ENCODE results near the gene DOCK4. TPM values are rescaled to one million over a fixed set of nuclear protein-coding genes. Genes with fewer than 3 reads are reported as not detected.
"Not testable (repeated sequence)": the region's sequence is repeated elsewhere in the genome, so short reads cannot be mapped to it uniquely, and the experiment has no call there.

DOCK4 gene, protein sequence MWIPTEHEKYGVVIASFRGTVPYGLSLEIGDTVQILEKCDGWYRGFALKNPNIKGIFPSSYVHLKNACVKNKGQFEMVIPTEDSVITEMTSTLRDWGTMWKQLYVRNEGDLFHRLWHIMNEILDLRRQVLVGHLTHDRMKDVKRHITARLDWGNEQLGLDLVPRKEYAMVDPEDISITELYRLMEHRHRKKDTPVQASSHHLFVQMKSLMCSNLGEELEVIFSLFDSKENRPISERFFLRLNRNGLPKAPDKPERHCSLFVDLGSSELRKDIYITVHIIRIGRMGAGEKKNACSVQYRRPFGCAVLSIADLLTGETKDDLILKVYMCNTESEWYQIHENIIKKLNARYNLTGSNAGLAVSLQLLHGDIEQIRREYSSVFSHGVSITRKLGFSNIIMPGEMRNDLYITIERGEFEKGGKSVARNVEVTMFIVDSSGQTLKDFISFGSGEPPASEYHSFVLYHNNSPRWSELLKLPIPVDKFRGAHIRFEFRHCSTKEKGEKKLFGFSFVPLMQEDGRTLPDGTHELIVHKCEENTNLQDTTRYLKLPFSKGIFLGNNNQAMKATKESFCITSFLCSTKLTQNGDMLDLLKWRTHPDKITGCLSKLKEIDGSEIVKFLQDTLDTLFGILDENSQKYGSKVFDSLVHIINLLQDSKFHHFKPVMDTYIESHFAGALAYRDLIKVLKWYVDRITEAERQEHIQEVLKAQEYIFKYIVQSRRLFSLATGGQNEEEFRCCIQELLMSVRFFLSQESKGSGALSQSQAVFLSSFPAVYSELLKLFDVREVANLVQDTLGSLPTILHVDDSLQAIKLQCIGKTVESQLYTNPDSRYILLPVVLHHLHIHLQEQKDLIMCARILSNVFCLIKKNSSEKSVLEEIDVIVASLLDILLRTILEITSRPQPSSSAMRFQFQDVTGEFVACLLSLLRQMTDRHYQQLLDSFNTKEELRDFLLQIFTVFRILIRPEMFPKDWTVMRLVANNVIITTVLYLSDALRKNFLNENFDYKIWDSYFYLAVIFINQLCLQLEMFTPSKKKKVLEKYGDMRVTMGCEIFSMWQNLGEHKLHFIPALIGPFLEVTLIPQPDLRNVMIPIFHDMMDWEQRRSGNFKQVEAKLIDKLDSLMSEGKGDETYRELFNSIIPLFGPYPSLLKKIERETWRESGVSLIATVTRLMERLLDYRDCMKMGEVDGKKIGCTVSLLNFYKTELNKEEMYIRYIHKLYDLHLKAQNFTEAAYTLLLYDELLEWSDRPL (N-terminal part only)
- total RNA-seq = 51.2 TPM

DNA sequence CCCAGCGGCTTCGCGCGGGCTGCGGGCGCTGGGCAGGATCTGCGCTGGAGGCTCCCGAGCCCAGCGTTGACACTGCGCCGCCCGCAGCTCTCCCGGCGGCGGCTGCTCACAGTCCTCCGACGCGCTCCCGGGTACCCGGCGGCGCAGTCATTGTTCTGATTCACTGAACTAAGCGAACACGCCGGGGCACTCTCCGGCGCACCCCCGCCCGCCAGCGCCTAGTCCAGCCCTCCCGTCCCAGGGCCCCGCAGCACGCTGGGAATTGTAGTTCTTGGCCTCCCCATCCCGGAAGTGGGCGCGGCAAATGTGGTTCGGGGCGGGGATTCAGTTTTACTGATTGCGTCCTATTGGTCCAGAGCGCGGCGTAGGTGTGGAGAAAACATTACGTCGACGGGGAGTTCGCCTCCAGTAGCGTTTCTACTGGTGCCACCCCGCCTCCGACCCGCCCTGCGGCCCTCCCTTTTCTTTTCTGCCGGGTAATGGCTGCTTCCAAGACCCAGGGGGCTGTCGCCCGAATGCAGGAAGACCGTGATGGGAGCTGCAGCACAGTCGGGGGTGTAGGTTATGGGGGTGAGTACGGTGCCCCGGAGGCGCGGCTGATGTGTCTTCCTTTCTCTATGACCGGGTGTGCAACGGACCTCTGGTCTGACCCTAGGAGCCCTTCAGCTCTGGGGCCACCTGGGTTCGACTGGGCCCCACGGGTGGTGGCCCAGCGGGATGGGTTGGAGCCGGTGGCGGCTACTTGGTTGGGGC is at the start of gene DOCK4, which contains the start of gene ZNF277:
DOCK4 (minus strand) TSS at position 162 of the 753 bp plus-strand sequence. CDS start 261 bp downstream, outside the sequence.
ZNF277 (plus strand) TSS at position 458 of the 753 bp plus-strand sequence; CDS start at position 480, 22 bp downstream.
- peak; percentile 98 for ATAC-seq
- intact Hi-C loops (cut with DNase I) = no loop called here
- peak; percentile 100 for DNase-seq (ENCODE audit: low spot score)

DNA sequence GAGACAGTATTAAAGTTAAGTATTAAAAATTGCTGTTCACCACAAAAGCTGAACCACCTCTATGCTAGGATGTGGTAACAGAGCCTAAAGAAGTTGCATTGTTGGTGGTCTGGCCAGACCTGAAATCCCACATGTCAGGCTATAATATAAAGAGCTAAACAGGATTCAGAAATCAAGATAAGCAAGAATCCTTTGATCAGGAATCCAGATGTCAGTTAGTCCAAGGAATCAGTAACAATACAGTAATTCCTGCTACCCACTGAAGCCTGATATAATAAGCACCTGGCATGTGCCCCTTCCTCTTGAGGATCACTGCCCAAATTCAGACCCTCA is 49.2 kb upstream of the DOCK4 start:
- ATAC-seq = no peak
- intact Hi-C loops (cut with DNase I) = no loop called here
- no peak for DNase-seq (ENCODE audit: low spot score)

DNA sequence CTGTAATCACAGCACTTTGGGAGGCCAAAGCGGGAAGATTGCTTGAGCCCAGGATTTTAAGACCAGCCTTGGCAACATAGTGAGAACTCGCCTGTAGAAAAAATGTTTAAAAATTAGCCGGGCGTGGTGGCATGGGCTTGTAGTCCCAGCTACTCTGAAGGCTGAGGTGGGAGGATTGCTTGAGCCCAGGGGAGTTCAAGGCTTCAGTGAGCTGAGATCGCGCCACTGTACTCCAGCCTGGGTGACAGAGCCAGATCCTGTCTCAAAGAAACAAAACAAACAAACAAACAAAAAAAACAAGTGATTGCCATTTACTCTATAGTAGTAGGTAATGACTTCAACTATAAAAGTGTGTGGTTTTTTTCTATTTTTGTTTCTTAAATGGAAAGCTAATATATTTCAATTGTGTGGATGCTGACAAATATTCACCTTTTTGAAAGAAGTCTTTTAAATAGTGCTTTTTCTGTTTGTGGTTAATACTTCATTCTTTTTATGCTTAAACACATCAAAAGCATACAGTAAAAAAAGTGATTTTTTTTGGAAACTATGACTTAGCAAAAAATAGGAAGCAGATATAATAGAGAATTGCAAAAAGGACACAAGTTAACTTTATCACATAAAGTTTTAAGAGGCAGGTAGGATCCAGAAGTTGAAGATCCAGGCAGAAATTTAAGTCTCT is 48.6 kb upstream of the DOCK4 start:
- DNase-seq (ENCODE audit: low spot score) (no peak), ATAC-seq (no peak)
- intact Hi-C loops (cut with DNase I) = no loop called here

DNA sequence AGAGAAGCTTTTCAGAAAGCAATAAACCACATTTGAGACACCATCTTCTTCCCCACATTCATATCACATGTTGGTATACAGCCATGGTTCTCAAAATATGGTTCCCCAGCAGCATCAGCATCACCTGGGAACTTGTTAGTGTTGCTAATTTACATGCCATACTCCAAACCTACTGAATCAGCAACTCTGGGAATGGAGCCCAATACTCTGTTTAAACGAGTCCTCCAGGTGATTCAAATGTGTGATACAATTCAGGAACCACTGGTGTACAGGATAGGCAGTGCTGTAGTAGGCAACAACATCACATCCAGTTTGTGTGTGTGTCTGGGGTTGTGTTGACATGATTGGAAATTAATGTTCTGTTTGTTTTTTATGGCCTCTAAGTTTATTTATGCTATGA is 48.0 kb upstream of the DOCK4 start:
- no peak for DNase-seq (ENCODE audit: low spot score)
- no peak for ATAC-seq
- intact Hi-C loops (cut with DNase I) = no loop called here

DNA sequence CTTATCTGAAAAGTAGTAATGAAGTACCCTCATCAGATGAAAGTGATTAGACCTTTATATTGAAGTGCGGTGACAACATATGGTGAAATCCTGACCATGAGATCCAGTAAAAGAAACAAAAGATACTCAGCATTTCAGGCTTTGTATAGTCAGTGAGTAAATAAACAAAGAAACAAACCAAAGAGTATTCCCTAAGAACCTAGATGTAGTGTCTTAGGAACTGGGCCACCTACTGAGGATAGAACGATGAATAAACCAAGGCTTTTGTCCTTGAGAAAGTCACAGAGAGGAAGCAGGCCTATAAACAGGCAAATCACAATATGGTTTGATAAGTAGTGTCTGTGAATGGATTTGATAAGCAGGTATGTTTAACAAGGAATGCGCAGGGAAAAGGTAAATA is 46.5 kb upstream of the DOCK4 start:
- ATAC-seq (no peak), DNase-seq (ENCODE audit: low spot score) (no peak)
- intact Hi-C loops (cut with DNase I) = no loop called here

DNA sequence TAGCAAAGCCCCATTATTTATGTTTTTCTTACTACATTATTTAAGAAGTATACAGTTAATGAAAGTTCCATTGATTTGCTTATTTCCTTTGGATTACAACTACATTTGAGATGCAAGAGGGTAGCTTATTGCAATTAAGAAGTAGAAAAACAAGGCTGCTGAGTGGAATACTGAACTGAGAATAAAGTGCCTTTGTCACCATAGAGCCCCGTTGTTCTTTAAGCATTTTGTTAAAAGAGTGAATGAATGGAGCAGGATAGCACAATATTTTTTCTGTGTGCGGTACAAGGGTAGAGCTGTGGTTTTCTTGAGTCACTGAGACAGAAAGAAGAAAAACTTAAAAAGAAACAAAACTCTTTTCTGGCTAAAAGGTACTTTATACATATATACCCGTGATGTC is 45.9 kb upstream of the DOCK4 start:
- ATAC-seq = no peak
- intact Hi-C loops (cut with DNase I) = no loop called here
- DNase-seq (ENCODE audit: low spot score) = no peak

DNA sequence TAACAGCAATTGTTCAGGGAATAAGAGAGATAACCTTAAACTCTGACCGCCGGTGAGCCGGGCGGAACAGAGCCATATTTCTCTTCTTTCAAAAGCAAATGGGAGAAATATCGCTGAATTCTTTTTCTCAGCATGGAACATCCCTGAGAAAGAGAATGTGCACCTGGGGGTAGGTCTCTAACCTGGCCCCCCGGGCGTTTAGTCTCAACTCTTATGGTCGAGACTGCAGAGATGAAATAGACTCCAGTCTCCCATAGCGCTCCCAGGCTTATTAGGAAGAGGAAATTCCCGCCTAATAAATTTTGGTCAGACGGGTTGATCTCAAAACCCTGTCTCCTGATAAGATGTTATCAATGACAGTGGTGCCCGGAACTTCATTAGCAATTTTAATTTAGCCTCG is 43.8 kb upstream of the DOCK4 start:
- ATAC-seq; intact Hi-C loops (cut with DNase I); DNase-seq (ENCODE audit: low spot score): not testable (repeated sequence)

DNA sequence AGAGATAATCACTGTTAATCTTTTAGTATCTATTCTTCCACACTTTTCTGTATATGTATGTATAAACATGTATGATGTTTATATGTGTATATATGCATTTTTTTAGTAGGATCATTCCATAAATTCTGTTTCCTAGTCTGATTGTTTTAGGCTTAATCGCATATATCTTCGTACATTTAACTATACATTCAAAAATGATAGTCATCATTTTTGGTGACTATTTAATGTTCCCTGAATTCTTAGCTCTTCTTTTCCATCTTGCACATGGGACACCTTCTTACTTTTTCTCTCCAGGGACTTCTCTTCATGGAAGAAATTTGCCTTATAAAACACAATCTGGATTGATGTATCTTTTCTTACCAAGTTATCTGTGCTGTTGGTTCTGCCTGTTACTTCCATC is 42.4 kb upstream of the DOCK4 start:
- intact Hi-C loops (cut with DNase I) = no loop called here
- no peak for ATAC-seq

DNA sequence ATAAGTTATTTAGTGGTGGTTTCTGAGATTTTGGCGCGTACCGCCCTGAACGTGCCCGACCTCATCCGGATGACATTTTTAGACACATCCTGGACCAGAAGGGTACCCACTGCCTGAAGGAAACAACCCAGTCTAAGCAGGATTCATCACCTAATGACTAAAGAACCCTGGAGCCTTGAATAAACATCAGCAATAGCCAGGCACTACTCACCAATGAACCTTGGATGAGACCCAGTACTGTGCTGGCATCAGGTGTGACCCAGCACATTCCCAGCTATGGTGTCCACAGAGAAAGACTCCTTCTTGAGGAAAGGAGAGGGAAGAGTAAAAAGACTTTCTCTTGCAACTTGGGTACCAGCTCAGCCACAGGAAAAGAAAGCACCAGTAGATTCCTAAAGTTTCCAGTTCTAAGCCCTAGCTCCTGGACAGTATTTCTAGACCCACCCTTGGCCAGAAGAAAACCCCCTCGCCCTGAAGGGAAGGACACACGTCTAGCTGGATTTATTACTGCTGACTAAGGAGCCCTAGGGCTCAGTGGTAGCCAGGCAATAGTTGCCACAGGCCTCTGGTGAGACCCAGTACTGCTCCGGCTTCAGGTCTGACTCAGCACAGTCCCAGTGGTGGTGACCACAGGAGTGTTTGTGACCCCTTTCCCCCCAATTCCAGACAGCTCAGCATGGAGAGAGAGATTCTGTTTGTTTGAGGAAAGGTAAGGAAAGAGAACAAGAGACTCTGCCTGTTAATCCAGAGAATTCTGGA is 32.8 kb upstream of the DOCK4 start:
- intact Hi-C loops (cut with DNase I) = no loop called here
- DNase-seq (ENCODE audit: low spot score) = no peak
- ATAC-seq = no peak

More for the DNA sequence above, 42.4 kb upstream of the DOCK4 start:
- DNase-seq (ENCODE audit: low spot score) = no peak

DNA sequence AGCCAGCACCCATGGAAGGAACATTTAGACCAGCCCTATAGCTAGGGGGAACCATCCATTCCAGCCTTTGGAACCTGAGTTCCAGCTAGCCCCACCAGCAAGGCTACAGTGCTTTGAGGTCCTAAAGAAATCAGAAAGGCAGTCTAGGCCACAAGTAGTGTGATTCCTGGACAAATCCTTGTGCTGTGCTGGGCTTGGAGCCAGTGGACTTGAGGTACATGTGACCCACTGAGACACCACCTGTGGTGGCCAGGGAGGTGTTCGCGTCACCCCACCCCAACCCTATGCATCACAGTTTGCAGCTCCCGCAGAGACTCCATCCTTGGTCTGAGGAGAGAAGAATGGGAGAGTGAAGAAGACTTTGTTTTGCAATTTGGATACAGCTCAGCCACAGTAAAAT is 32.1 kb upstream of the DOCK4 start:
- intact Hi-C loops (cut with DNase I) = no loop called here
- ATAC-seq (no peak), DNase-seq (ENCODE audit: low spot score) (no peak)

DNA sequence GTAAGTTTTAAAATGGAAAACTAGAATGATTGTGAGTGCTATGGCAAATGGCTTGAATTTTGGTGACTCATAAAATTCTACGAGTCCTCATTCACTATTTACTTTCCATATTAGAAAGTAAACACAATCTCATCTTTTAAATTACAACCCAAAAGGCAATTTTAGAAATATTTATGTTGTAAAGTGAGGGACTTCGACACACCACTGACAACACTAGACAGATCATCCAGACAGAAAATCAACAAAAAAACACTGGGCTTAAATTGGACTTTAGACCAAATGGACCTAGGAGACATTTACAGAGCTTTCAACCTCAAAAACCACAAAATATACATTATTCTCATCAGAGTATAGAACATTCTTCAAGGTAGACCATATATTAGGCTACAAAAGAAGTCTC is 30.4 kb upstream of the DOCK4 start:
- no peak for DNase-seq (ENCODE audit: low spot score)
- intact Hi-C loops (cut with DNase I) = no loop called here
- ATAC-seq = no peak

DNA sequence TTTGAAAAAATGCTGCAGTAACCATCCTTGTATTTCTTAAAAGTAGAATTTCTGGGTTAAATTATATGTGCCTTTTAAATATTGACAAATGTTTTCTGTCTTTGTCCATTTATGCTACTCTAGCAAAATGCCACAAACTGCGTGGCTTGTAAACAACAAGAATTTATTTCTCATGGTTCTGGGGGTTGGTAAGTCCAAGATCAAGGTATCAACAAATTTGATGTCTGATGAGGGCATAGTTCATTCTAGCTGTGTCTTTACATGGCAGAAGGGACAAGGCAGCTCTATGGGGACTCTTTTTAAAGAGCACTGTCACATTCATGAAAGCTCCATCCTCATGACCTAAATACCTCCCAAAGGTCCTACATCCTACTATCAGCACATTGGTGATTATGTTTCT is 27.9 kb upstream of the DOCK4 start:
- ATAC-seq = no peak
- no peak for DNase-seq (ENCODE audit: low spot score)
- intact Hi-C loops (cut with DNase I) = no loop called here

DNA sequence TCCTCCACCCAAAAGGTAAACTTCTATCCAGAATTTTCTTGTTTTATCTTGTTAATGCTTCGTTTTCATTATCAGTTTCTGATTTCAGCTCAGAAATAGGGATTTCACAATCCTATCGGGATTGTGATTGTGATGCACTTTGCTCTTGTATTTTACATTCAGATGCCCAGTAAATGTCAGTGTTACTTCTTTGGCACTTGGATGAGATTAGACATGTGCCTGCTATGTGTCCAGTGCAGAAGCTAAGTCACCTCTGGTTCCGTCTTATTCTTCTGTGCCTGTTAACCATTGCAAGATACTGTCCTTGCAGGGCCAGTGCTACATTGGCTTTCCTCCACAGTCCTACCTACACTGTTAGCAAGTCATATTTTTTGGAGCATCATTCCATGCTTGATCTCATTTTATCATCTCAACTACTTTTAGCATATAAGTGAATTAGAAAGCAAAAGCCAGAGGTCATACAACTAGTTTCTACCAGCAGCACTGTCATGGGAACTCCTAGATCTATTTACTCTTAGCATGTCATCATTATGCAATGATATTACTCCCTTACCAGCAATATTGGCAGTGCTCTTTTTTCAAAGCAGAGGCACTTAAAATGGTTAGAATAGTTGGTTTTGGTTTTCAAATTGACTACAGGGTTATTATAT is 27.0 kb upstream of the DOCK4 start:
- ATAC-seq (peak; percentile 87), DNase-seq (ENCODE audit: low spot score) (no peak)
- intact Hi-C loops (cut with DNase I) = no loop called here

DNA sequence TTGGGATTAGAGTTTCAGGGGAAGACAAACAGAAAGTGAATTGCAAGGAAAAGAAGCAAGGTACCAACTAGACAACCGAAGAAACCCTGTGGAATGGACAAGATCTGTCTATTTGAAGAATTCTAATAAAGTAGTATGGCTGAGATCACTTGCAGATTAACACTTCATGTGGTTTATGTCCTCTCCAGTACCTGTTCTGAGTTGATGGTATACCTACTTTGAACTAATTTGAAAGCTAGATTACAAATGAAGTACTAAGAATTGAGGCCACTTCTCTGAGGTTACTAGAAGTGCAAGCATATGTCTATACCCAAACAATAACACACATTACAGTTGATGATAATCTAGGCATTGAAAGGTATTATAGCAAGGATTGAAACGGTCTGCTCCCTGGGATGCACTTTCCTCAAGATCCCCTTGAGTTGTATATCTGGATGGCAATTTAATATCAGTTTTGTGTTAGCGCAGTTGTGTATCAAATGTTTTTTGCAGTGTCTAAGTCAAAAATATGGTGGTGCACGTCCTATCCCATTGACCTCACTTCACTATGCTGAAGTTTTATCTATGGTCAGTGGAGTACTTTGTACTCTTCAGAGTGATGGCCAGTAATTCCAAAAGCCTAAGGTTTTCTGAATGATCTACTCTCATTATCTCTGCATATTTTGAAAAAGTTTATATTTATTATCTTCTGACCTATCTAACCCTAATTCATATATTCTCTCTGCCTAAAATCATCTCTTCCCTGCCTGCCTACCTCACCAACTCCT is 26.2 kb upstream of the DOCK4 start:
- DNase-seq (ENCODE audit: low spot score) (no peak), ATAC-seq (no peak)
- intact Hi-C loops (cut with DNase I) = no loop called here

DNA sequence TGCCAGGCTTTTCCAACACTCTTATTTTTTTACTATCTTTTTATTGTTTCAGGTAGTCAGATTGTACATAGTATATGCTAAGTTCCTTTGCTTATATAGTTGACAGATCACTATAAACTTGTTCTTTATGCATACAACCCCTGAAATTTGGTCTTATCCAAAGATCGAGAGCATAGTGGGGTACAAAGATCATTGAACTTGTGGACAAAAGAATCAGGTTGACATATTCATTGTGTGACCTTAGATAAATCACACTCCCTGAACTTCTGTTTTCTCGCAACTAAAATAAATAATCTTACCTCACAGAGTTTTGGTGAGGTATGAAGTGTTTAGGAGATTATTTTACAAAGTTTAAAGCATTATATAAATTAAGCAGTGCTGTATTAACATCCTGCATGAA is 22.4 kb upstream of the DOCK4 start:
- DNase-seq (ENCODE audit: low spot score) (no peak), ATAC-seq (no peak)
- intact Hi-C loops (cut with DNase I) = no loop called here

DNA sequence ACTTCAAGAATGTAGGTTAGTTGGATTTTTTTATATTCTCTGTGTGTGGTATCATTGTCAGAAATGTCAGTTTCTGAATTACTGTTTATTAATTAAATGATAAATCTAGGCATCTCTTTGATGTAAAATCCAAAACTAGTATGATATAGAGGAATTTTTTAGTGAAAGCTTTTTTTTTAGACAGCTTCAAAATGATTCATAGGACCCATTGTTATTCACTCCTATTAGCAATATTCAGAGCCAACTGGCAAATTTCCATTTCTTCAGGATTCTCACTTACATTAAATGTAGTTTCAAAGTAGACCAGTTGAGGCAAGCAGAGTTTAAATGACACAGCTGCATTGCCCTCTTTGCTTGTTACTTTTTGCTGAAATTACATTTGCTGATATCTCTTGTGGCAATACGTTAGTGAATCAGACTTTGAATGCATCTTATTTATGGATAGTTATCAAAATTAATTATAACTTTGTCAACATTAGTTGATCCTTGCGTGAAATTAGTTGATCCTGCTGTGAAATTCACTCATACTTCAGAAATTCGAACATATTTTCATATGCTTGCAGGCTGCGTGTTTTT is 20.6 kb upstream of the DOCK4 start:
- intact Hi-C loops (cut with DNase I) = no loop called here
- ATAC-seq (no peak), DNase-seq (ENCODE audit: low spot score) (no peak)

All from sciatic nerve (tissue), 2 donors.